Activated CD8-positive, alpha-beta T cell treated with anti-CD3 and anti-CD28 coated beads for 36 hours (primary cell): ENCODE measurements around the gene ZGRF1. TPM values are rescaled to one million over a fixed set of nuclear protein-coding genes. Genes with fewer than 3 reads are reported as not detected.

ENCODE experiments used
- ATAC-seq: fragments of 200-7000 bp; cut with Tn5 transposase; one replicate; pipeline ENCODE4 v1.10.0; 2021; ENCODE audit warnings: mild to moderate bottlenecking, moderate library complexity
- CTCF ChIA-PET: fragments of 350-600 bp; sonication (Branson Sonifier 250); formaldehyde crosslinking; loops from one replicate; lab custom pipeline; 2021; ENCODE audit warnings: antibody characterized with exemption; lab: Charles Lee
- POLR2A ChIA-PET: fragments of 350-600 bp; sonication (Branson Sonifier 250); formaldehyde crosslinking; loops from one replicate; lab custom pipeline; 2021; ENCODE audit warnings: antibody characterized with exemption; lab: Charles Lee
- DNase-seq: peaks from one replicate; pipeline ENCODE4 v3.0.0-alpha.2; 2020
- H3K27ac Mint-ChIP-seq: one replicate; pipeline ENCODE4 v1.8.0; 2021; ENCODE audit warnings: mild to moderate bottlenecking, mixed read lengths
- H3K27me3 Mint-ChIP-seq: one replicate; pipeline ENCODE4 v1.8.0; 2021; ENCODE audit warnings: mixed read lengths
- H3K36me3 Mint-ChIP-seq: one replicate; pipeline ENCODE4 v1.8.0; 2021; ENCODE audit warnings: low read depth, mixed read lengths
- H3K4me1 Mint-ChIP-seq: one replicate; pipeline ENCODE4 v1.8.0; 2021; ENCODE audit warnings: low read depth, mixed read lengths
- H3K4me3 Mint-ChIP-seq: one replicate; pipeline ENCODE4 v1.8.0; 2021; ENCODE audit warnings: mild to moderate bottlenecking, moderate library complexity, mixed read lengths
- H3K9me3 Mint-ChIP-seq: one replicate; pipeline ENCODE4 v1.8.0; 2021; ENCODE audit warnings: mixed read lengths
- intact Hi-C: fragments of 100-400 bp; cut with micrococcal nuclease; formaldehyde crosslinking; loops from one replicate; pipeline ENCODE4 v1.10.0; 2022
- total RNA-seq, 2 experiments: library from RNA; stranded (reverse); gene quantifications; one replicate each; pipeline ENCODE4 v1.2.3, GENCODE V29; 2021
- TF ChIP-seq, protein P1 (sequence below): fragments of 200-600 bp; IDR thresholded peaks from one replicate; pipeline ENCODE4 v1.8.0; 2022; ENCODE audit warnings: antibody characterized with exemption, mild to moderate bottlenecking

Gene ZGRF1
- total RNA-seq, 2 experiments from 2014 or later = 45.7 to 47.3 TPM

DNA sequence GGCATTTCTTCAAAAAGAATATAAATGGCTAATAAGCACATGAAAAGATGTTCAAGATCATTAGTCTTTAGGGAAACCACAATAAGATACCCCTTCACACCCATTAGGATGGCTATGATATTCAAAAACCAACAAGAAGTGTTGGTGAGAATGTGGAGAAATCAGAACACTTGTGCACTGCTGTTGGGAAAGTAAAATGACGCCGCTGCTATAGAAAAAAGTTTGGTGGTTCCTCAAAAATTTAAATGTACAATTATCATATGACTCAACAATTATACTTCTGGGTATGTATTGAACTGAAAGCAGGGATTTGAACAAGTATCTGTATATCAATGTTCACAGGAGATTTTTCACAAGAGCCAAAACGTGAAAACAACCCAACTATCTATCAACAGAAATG is 91.4 kb downstream of the ZGRF1 start:
- no peaks in the 10 kb centered on the region for H3K9me3 Mint-ChIP-seq
- no peak overlapping the region for H3K4me3 Mint-ChIP-seq
- DNase-seq (no peak), ATAC-seq (no peak)
- intact Hi-C loops = no loop called here
- no peaks in the 10 kb centered on the region for H3K4me1 Mint-ChIP-seq
- TF ChIP-seq, protein P1, sequence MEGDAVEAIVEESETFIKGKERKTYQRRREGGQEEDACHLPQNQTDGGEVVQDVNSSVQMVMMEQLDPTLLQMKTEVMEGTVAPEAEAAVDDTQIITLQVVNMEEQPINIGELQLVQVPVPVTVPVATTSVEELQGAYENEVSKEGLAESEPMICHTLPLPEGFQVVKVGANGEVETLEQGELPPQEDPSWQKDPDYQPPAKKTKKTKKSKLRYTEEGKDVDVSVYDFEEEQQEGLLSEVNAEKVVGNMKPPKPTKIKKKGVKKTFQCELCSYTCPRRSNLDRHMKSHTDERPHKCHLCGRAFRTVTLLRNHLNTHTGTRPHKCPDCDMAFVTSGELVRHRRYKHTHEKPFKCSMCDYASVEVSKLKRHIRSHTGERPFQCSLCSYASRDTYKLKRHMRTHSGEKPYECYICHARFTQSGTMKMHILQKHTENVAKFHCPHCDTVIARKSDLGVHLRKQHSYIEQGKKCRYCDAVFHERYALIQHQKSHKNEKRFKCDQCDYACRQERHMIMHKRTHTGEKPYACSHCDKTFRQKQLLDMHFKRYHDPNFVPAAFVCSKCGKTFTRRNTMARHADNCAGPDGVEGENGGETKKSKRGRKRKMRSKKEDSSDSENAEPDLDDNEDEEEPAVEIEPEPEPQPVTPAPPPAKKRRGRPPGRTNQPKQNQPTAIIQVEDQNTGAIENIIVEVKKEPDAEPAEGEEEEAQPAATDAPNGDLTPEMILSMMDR = no peak
- peaks cover 2% of the 10 kb centered on the region for H3K36me3 Mint-ChIP-seq
- H3K27ac Mint-ChIP-seq = no peak overlapping the region
- POLR2A ChIA-PET = no interaction called here
- no peaks in the 10 kb centered on the region for H3K27me3 Mint-ChIP-seq
- CTCF ChIA-PET = no interaction called here

DNA sequence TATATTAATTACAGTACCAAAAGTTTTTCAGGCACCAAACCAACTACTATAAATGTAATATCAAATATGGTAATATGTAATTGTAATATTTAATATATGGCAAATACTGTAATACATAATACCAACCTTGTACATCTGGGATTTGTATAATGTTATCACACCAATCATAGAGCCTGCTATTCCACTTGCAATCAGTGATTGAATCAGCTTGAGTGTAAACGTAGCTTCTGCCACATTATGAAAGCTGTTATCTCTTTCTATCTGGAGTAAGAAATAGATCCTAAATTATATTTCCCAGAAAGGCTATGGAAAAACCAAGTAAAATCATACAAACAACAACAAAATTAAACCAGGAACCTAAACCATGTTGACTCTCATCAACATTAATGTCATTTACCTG is 96.0 kb downstream of the ZGRF1 start:
- intact Hi-C loops = no loop called here
- ChIA-PET CTCF (interaction anchor here (1.7 to 3.6 kb wide), 2 partner anchors 9 to 17 kb away, joined by 4 to 13 read pairs; no protein-coding TSS in a partner anchor), POLR2A (no interaction called here)
- TF ChIP-seq, protein P1 = no peak
- no peaks in the 10 kb centered on the region for H3K27me3 Mint-ChIP-seq
- no peaks in the 10 kb centered on the region for H3K4me1 Mint-ChIP-seq
- H3K36me3 Mint-ChIP-seq = peaks cover 7% of the 10 kb centered on the region
- no peaks in the 10 kb centered on the region for H3K9me3 Mint-ChIP-seq
- H3K27ac Mint-ChIP-seq = no peak overlapping the region
- no peak for DNase-seq
- H3K4me3 Mint-ChIP-seq = no peak overlapping the region
- ATAC-seq = no peak

DNA sequence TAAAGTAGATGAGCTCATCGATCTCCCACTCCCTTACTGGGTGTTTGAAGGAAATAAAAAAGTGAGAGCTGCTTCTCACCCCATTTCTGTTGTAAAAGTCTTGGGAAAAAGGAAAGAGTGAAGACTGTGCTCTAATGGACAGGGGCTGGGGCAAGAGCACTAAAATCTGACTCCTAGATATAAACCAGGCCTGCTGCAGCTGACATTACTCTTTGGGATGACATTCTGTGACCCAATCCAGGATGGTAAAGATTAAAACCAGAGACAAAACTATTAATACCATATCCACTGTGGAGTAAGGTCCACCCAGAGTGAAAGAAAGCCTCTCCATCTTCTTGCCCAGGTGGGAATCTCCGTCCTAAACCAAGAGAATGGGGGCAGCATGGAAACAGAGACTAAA is 100.6 kb downstream of the ZGRF1 start:
- CTCF ChIA-PET = interaction anchor here (1.5 to 2.9 kb wide), 3 partner anchors 12 to 230 kb away, joined by 3 to 12 read pairs (median 4); no protein-coding TSS in a partner anchor

DNA sequence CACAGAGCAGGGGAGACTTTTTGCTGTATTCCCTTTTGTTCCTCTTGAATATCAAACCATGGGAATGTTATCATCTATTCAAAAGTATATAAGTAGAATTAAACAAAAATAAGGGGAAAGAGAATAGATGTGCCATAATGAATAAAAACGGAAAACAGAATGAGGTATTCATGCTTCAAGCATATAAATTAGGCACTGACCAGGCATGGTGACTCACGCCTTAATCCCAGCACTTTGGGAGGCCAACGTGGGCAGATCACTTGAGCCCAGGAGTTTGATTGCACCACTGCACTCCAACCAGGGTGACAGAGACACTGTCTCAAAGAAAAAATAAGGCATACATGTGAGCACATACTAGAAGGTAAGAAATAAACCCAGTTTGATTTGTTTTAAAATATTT is 104.4 kb downstream of the ZGRF1 start:
- ATAC-seq (no peak), DNase-seq (no peak)
- no peaks in the 10 kb centered on the region for H3K36me3 Mint-ChIP-seq
- no peak overlapping the region for H3K4me3 Mint-ChIP-seq
- H3K27ac Mint-ChIP-seq = no peak overlapping the region
- POLR2A ChIA-PET = no interaction called here
- no peaks in the 10 kb centered on the region for H3K4me1 Mint-ChIP-seq
- TF ChIP-seq, protein P1 = no peak
- H3K27me3 Mint-ChIP-seq = peaks cover 16% of the 10 kb centered on the region
- intact Hi-C loops = no loop called here
- no peaks in the 10 kb centered on the region for H3K9me3 Mint-ChIP-seq
- CTCF ChIA-PET = interaction anchor here (0.6 to 3.5 kb wide), 3 partner anchors 8 to 845 kb away, joined by 3 to 20 read pairs (median 3); no protein-coding TSS in a partner anchor

More for the DNA sequence above, 100.6 kb downstream of the ZGRF1 start:
- Mint-ChIP-seq H3K27me3 (peaks cover 4% of the 10 kb centered on the region), H3K4me3 (no peak overlapping the region), H3K36me3 (peaks cover 5% of the 10 kb centered on the region), H3K9me3 (no peaks in the 10 kb centered on the region), H3K4me1 (no peaks in the 10 kb centered on the region), H3K27ac (no peak overlapping the region)
- DNase-seq (no peak), ATAC-seq (no peak)
- intact Hi-C loops = no loop called here
- POLR2A ChIA-PET = no interaction called here
- TF ChIP-seq, protein P1 = no peak

DNA sequence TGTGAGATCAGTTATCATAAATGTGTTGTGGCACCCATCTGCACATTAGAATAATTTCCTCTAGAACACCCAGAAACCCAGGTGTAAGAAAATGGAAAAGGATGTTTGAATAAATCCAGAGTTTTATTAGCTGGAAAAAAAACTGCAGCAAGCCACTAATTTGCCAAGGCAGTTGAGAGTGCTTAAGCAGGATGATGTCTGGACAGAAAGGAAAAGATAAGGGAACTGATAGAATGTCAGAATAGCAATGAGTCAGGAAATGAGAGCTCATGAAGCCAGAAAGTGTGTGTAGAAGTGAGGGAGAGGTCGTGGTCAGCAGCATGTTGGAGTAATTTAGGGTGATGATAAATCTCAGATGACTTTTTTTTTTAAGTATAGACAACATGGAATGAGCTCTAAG is 105.6 kb downstream of the ZGRF1 start:
- no peaks in the 10 kb centered on the region for H3K36me3 Mint-ChIP-seq
- H3K4me1 Mint-ChIP-seq = no peaks in the 10 kb centered on the region
- no peak overlapping the region for H3K27ac Mint-ChIP-seq
- H3K9me3 Mint-ChIP-seq = no peaks in the 10 kb centered on the region
- intact Hi-C loops = no loop called here
- DNase-seq (no peak), ATAC-seq (no peak)
- TF ChIP-seq, protein P1 = no peak
- ChIA-PET CTCF (interaction anchor here (1.0 to 1.8 kb wide), 2 partner anchors 10 to 14 kb away, joined by 4 read pairs; no protein-coding TSS in a partner anchor), POLR2A (interaction anchor here (1.0 kb wide), 1 partner anchor 8 kb away, joined by 3 read pairs; no protein-coding TSS in a partner anchor)
- peaks cover 19% of the 10 kb centered on the region for H3K27me3 Mint-ChIP-seq
- H3K4me3 Mint-ChIP-seq = no peak overlapping the region
